ENCODE results near the gene IQSEC3. TPM values are rescaled to one million over a fixed set of nuclear protein-coding genes. Genes with fewer than 3 reads are reported as not detected.
"Not testable (repeated sequence)": the region's sequence is repeated elsewhere in the genome, so short reads cannot be mapped to it uniquely, and the experiment has no call there.

IQSEC3 gene
- total RNA-seq, 2 experiments from 2014 or later, result 3.2 to 3.6 TPM

GRCh38 chr12:66782-67504 lies 376 bp downstream of the IQSEC3 start:
- H3K4me1 Mint-ChIP-seq, H3K27ac Mint-ChIP-seq, H3K9me3 Mint-ChIP-seq, H3K4me3 Mint-ChIP-seq, H3K36me3 Mint-ChIP-seq: not testable (repeated sequence)
- peak; percentile 31 for DNase-seq
- peaks cover 53% of the 10 kb centered on the region for H3K27me3 Mint-ChIP-seq

- DNase-seq, H3K4me1 Mint-ChIP-seq, H3K4me3 Mint-ChIP-seq, H3K9me3 Mint-ChIP-seq, H3K27ac Mint-ChIP-seq, H3K36me3 Mint-ChIP-seq: not testable (repeated sequence)
- H3K27me3 Mint-ChIP-seq, result peaks cover 53% of the 10 kb centered on the region
These were observed 3.1 kb downstream of the IQSEC3 start for GRCh38 chr12:69677-70076.

- DNase-seq, H3K9me3 Mint-ChIP-seq, H3K4me3 Mint-ChIP-seq, H3K4me1 Mint-ChIP-seq, H3K36me3 Mint-ChIP-seq, H3K27ac Mint-ChIP-seq: not testable (repeated sequence)
- H3K27me3 Mint-ChIP-seq, result peaks cover 49% of the 10 kb centered on the region
These were observed 4.0 kb downstream of the IQSEC3 start for GRCh38 chr12:70541-70940.

- not testable (repeated sequence) for H3K4me3 Mint-ChIP-seq
These were observed 5.5 kb downstream of the IQSEC3 start for GRCh38 chr12:72018-72417.

GRCh38 chr12:74420-75190 lies 8.0 kb downstream of the IQSEC3 start:
- DNase-seq, H3K27ac Mint-ChIP-seq, H3K36me3 Mint-ChIP-seq, H3K4me3 Mint-ChIP-seq, H3K4me1 Mint-ChIP-seq, H3K9me3 Mint-ChIP-seq: not testable (repeated sequence)
- H3K27me3 Mint-ChIP-seq, result peaks cover 56% of the 10 kb centered on the region

More at GRCh38 chr12:72018-72417, 5.5 kb downstream of the IQSEC3 start:
- not testable (repeated sequence) for H3K9me3 Mint-ChIP-seq, H3K27ac Mint-ChIP-seq, H3K36me3 Mint-ChIP-seq, DNase-seq, H3K4me1 Mint-ChIP-seq
- peaks cover 58% of the 10 kb centered on the region for H3K27me3 Mint-ChIP-seq

- not testable (repeated sequence) for H3K36me3 Mint-ChIP-seq, DNase-seq, H3K4me3 Mint-ChIP-seq, H3K9me3 Mint-ChIP-seq, H3K4me1 Mint-ChIP-seq, H3K27ac Mint-ChIP-seq
- peaks cover 55% of the 10 kb centered on the region for H3K27me3 Mint-ChIP-seq
These were observed 9.0 kb downstream of the IQSEC3 start for GRCh38 chr12:75541-75940.

- H3K4me1 Mint-ChIP-seq, H3K9me3 Mint-ChIP-seq, DNase-seq, H3K36me3 Mint-ChIP-seq, H3K4me3 Mint-ChIP-seq, H3K27ac Mint-ChIP-seq: not testable (repeated sequence)
- H3K27me3 Mint-ChIP-seq, result peaks cover 53% of the 10 kb centered on the region
These were observed 9.5 kb downstream of the IQSEC3 start for GRCh38 chr12:76102-76501.

- not testable (repeated sequence) for H3K27ac Mint-ChIP-seq, H3K4me1 Mint-ChIP-seq, H3K9me3 Mint-ChIP-seq, DNase-seq, H3K36me3 Mint-ChIP-seq, H3K4me3 Mint-ChIP-seq
- peaks cover 56% of the 10 kb centered on the region for H3K27me3 Mint-ChIP-seq
These were observed 10.0 kb downstream of the IQSEC3 start for GRCh38 chr12:76551-76950.

GRCh38 chr12:77101-77719 lies 10.6 kb downstream of the IQSEC3 start:
- not testable (repeated sequence) for H3K9me3 Mint-ChIP-seq, DNase-seq, H3K27ac Mint-ChIP-seq, H3K4me3 Mint-ChIP-seq, H3K36me3 Mint-ChIP-seq, H3K4me1 Mint-ChIP-seq
- H3K27me3 Mint-ChIP-seq, result peaks cover 52% of the 10 kb centered on the region

- peak; percentile 6 for DNase-seq
- not testable (repeated sequence) for H3K36me3 Mint-ChIP-seq, H3K9me3 Mint-ChIP-seq, H3K4me3 Mint-ChIP-seq, H3K27ac Mint-ChIP-seq, H3K4me1 Mint-ChIP-seq
- H3K27me3 Mint-ChIP-seq, result peaks cover 54% of the 10 kb centered on the region
These were observed 11.3 kb downstream of the IQSEC3 start for GRCh38 chr12:77769-78383.

GRCh38 chr12:78981-79380 lies 12.4 kb downstream of the IQSEC3 start:
- no peaks in the 10 kb centered on the region for H3K9me3 Mint-ChIP-seq
- H3K4me3 Mint-ChIP-seq, result no peak overlapping the region
- peaks cover 61% of the 10 kb centered on the region for H3K27me3 Mint-ChIP-seq
- H3K4me1 Mint-ChIP-seq, result no peaks in the 10 kb centered on the region
- no peaks in the 10 kb centered on the region for H3K36me3 Mint-ChIP-seq
- no peak overlapping the region for H3K27ac Mint-ChIP-seq
- DNase-seq, result no peak

GRCh38 chr12:80681-81190 lies 14.2 kb downstream of the IQSEC3 start:
- no peak for DNase-seq
- Mint-ChIP-seq H3K9me3 (no peaks in the 10 kb centered on the region), H3K4me3 (no peak overlapping the region), H3K4me1 (no peaks in the 10 kb centered on the region), H3K27me3 (peaks cover 50% of the 10 kb centered on the region), H3K36me3 (no peaks in the 10 kb centered on the region), H3K27ac (no peak overlapping the region)

GRCh38 chr12:82740-83139 lies 16.2 kb downstream of the IQSEC3 start:
- Mint-ChIP-seq H3K27ac (no peak overlapping the region), H3K36me3 (no peaks in the 10 kb centered on the region), H3K27me3 (peaks cover 37% of the 10 kb centered on the region), H3K4me1 (no peaks in the 10 kb centered on the region), H3K9me3 (no peaks in the 10 kb centered on the region), H3K4me3 (no peak overlapping the region)
- no peak for DNase-seq

GRCh38 chr12:84056-84455 lies 17.5 kb downstream of the IQSEC3 start:
- H3K27me3 Mint-ChIP-seq, result peaks cover 30% of the 10 kb centered on the region
- no peaks in the 10 kb centered on the region for H3K36me3 Mint-ChIP-seq
- H3K9me3 Mint-ChIP-seq, result no peaks in the 10 kb centered on the region
- no peak overlapping the region for H3K4me3 Mint-ChIP-seq
- H3K27ac Mint-ChIP-seq, result no peak overlapping the region
- DNase-seq, result no peak
- no peaks in the 10 kb centered on the region for H3K4me1 Mint-ChIP-seq

- Mint-ChIP-seq H3K9me3 (peaks cover 8% of the 10 kb centered on the region), H3K4me3 (no peak overlapping the region)
These were observed 18.7 kb downstream of the IQSEC3 start for GRCh38 chr12:85191-85666.

More at GRCh38 chr12:85191-85666, 18.7 kb downstream of the IQSEC3 start:
- H3K27ac Mint-ChIP-seq, result no peak overlapping the region
- peaks cover 20% of the 10 kb centered on the region for H3K27me3 Mint-ChIP-seq
- H3K36me3 Mint-ChIP-seq, result no peaks in the 10 kb centered on the region
- no peaks in the 10 kb centered on the region for H3K4me1 Mint-ChIP-seq
- no peak for DNase-seq
